Astrocyte of the spinal cord (primary cell): ENCODE data around the gene DPEP3.

Experiments
- DNase-seq: peaks from one replicate; pipeline ENCODE4 v3.0.0; 2011; ENCODE audit warnings: low read depth, low spot score
- H3K4me3 ChIP-seq: 2 replicates; pipeline ENCODE4 v1.5.1; 2011; ENCODE audit warnings: low read depth, mild to moderate bottlenecking, low read length, moderate library complexity
- CTCF ChIP-seq: IDR thresholded peaks from 2 replicates; pipeline ENCODE4 v1.5.1; 2012; ENCODE audit warnings: low read depth, mild to moderate bottlenecking, low read length, inconsistent platforms
- in situ Hi-C: cut with HindIII; loops from 2 replicates; pipeline ENCODE4 v1.10.0; 2017; ENCODE audit warnings: low sequenced_read_pairs

The DPEP3 gene

GRCh38 chr16:67979955-67980678 is at the start of gene DPEP3:
Gene DPEP3, minus strand, starts transcription at chr16:67980499. Its CDS starts 119 bp downstream, at chr16:67980380.
- TF ChIP-seq CTCF: peak; percentile 38
- no peak within 1 kb of the TSS for H3K4me3 ChIP-seq
- in situ Hi-C loops: no loop called here
- no peak for DNase-seq

- no peak for DNase-seq
- no peak for TF ChIP-seq CTCF
- in situ Hi-C loops: no loop called here
- no peak overlapping the region for H3K4me3 ChIP-seq
Observed at GRCh38 chr16:68028996-68029395, 48.7 kb upstream of the DPEP3 start.

GRCh38 chr16:68022728-68023537 is 42.6 kb upstream of the DPEP3 start, which contains the start of the genes DDX28 and DUS2:
Gene DDX28, minus strand, starts transcription at chr16:68023232. Its CDS starts 30 bp downstream, at chr16:68023202.
Gene DUS2, plus strand, starts transcription at chr16:68023284. Its CDS starts 14,740 bp downstream, at chr16:68038024.
- peak within 1 kb of the TSS; percentile 87 for H3K4me3 ChIP-seq
- peak; percentile 93 for DNase-seq
- TF ChIP-seq CTCF: no peak
- in situ Hi-C loops: no loop called here

GRCh38 chr16:68022278-68022727 is 42.0 kb upstream of the DPEP3 start:
- in situ Hi-C loops: no loop called here
- DNase-seq: no peak
- no peak for TF ChIP-seq CTCF
- peak overlapping the region; percentile 87 for H3K4me3 ChIP-seq

- no peak for DNase-seq
- in situ Hi-C loops: no loop called here
- TF ChIP-seq CTCF: no peak
- H3K4me3 ChIP-seq: no peak overlapping the region
Observed at GRCh38 chr16:68021490-68021889, 41.2 kb upstream of the DPEP3 start.

- DNase-seq: no peak
- H3K4me3 ChIP-seq: no peak overlapping the region
- TF ChIP-seq CTCF: no peak
- in situ Hi-C loops: no loop called here
Observed at GRCh38 chr16:68019167-68019680, 38.9 kb upstream of the DPEP3 start.
